ENCODE measurements around the gene DCC. TPM values are rescaled to one million over a fixed set of nuclear protein-coding genes. Genes with fewer than 3 reads are reported as not detected.

The DCC gene
- total and polyA plus RNA-seq, 2 donors (not counting 1 experiment from before 2014, with no cell fraction given) = not detected

GRCh38 chr18:52826994-52827393 lies 487.0 kb downstream of the DCC start:
- Mint-ChIP-seq H3K4me1 (no peaks in the 10 kb centered on the region), H3K27me3 (no peaks in the 10 kb centered on the region), H3K9me3 (ENCODE audit: insufficient read depth) (peaks cover 2% of the 10 kb centered on the region), H3K27ac (no peak overlapping the region), H3K4me3 (no peak overlapping the region)
- no peak overlapping the region for H3K4me2 ChIP-seq (replicated peaks; ENCODE audit: low read depth, low read length, poor library complexity, severe bottlenecking)
- CTCF ChIA-PET = no interaction called here
- no peaks in the 10 kb centered on the region for H3K79me2 ChIP-seq (ENCODE audit: control insufficient read depth, insufficient read depth, low read length)
- POLR2A ChIA-PET = no interaction called here
- H3K27ac ChIP-seq (ENCODE audit: low read length in 2 of 2) = no peak overlapping the region
- TF ChIP-seq CTCF (IDR thresholded peaks at IDR 0.05) (no peak), EZH2 (IDR thresholded peaks at IDR 0.05; ENCODE audit: borderline replicate concordance, insufficient read depth, low read depth, low read length, poor library complexity, severe bottlenecking) (no peak)
- H3K4me1 ChIP-seq (ENCODE audit: control insufficient read depth in 2 of 2, insufficient read depth in 2 of 2, low read length in 2 of 2) = no peaks in the 10 kb centered on the region
- H3K9ac ChIP-seq (ENCODE audit: low read length) = no peak overlapping the region
- no peak overlapping the region for H3K4me3 ChIP-seq (ENCODE audit: control extremely low read depth in 1 of 5, extremely low read depth in 1 of 5, insufficient read depth in 1 of 5, low read depth in 2 of 5, low read length in 4 of 5)
- DNase-seq (no peak), ATAC-seq (ENCODE audit: low read depth) (no peak)
- H3K9me3 ChIP-seq (ENCODE audit: control extremely low read depth in 1 of 3, control insufficient read depth in 2 of 3, insufficient read depth in 1 of 3, low read length in 2 of 3) = peaks cover 0 to 3% (median 1%) of the 10 kb centered on the region in 3 donors
- no peaks in the 10 kb centered on the region for H4K20me1 ChIP-seq (ENCODE audit: control insufficient read depth, insufficient read depth, low read length, poor library complexity, severe bottlenecking)
- H3K27me3 ChIP-seq (replicated peaks in 1 of 4; ENCODE audit: control extremely low read depth in 1 of 4, control insufficient read depth in 3 of 4, insufficient read depth in 4 of 4, low read length in 3 of 4) = no peaks in the 10 kb centered on the region
- 33% methylated on average over 1 of the region's 3 CpGs for WGBS (ENCODE audit: insufficient coverage)
- H3K36me3 ChIP-seq (replicated peaks in 1 of 2; ENCODE audit: control extremely low read depth in 1 of 2, control insufficient read depth in 1 of 2, extremely low read depth in 1 of 2, insufficient read depth in 2 of 2, low read length in 1 of 2) = no peaks in the 10 kb centered on the region
- H2AFZ ChIP-seq (ENCODE audit: insufficient read depth, low read depth, low read length, poor library complexity, severe bottlenecking) = no peak overlapping the region
- intact Hi-C loops (cut with micrococcal nuclease) = no loop called here

GRCh38 chr18:52829320-52829719 lies 489.3 kb downstream of the DCC start:
- Histone ChIP-seq H3K9ac (ENCODE audit: low read length) (no peak overlapping the region), H3K4me3 (ENCODE audit: control extremely low read depth in 1 of 5, extremely low read depth in 1 of 5, insufficient read depth in 1 of 5, low read depth in 2 of 5, low read length in 4 of 5) (no peak overlapping the region), H3K4me2 (replicated peaks; ENCODE audit: low read depth, low read length, poor library complexity, severe bottlenecking) (no peak overlapping the region), H3K27me3 (replicated peaks in 1 of 4; ENCODE audit: control extremely low read depth in 1 of 4, control insufficient read depth in 3 of 4, insufficient read depth in 4 of 4, low read length in 3 of 4) (no peaks in the 10 kb centered on the region), H2AFZ (ENCODE audit: insufficient read depth, low read depth, low read length, poor library complexity, severe bottlenecking) (no peak overlapping the region), H3K36me3 (replicated peaks in 1 of 2; ENCODE audit: control extremely low read depth in 1 of 2, control insufficient read depth in 1 of 2, extremely low read depth in 1 of 2, insufficient read depth in 2 of 2, low read length in 1 of 2) (no peaks in the 10 kb centered on the region), H4K20me1 (ENCODE audit: control insufficient read depth, insufficient read depth, low read length, poor library complexity, severe bottlenecking) (no peaks in the 10 kb centered on the region), H3K9me3 (ENCODE audit: control extremely low read depth in 1 of 3, control insufficient read depth in 2 of 3, insufficient read depth in 1 of 3, low read length in 2 of 3) (peaks cover 0 to 8% (median 1%) of the 10 kb centered on the region in 3 donors), H3K4me1 (ENCODE audit: control insufficient read depth in 2 of 2, insufficient read depth in 2 of 2, low read length in 2 of 2) (no peaks in the 10 kb centered on the region), H3K27ac (ENCODE audit: low read length in 2 of 2) (no peak overlapping the region), H3K79me2 (ENCODE audit: control insufficient read depth, insufficient read depth, low read length) (no peaks in the 10 kb centered on the region)
- no peak for DNase-seq
- ATAC-seq (ENCODE audit: low read depth) = no peak
- ChIA-PET POLR2A (no interaction called here), CTCF (no interaction called here)
- no peaks in the 10 kb centered on the region for H3K9me3 Mint-ChIP-seq (ENCODE audit: insufficient read depth)
- intact Hi-C loops (cut with micrococcal nuclease) = no loop called here
- TF ChIP-seq EZH2 (IDR thresholded peaks at IDR 0.05; ENCODE audit: borderline replicate concordance, insufficient read depth, low read depth, low read length, poor library complexity, severe bottlenecking) (no peak), CTCF (IDR thresholded peaks at IDR 0.05) (no peak)
- H3K27ac Mint-ChIP-seq = no peak overlapping the region
- H3K27me3 Mint-ChIP-seq = no peaks in the 10 kb centered on the region
- no peak overlapping the region for H3K4me3 Mint-ChIP-seq
- no peaks in the 10 kb centered on the region for H3K4me1 Mint-ChIP-seq

All from B cell (primary cell).